Endothelial cell of umbilical vein (primary cell): ENCODE measurements around the gene CACNG4. TPM values are rescaled to one million over a fixed set of nuclear protein-coding genes. Genes with fewer than 3 reads are reported as not detected.

ENCODE experiments used
- BruUV-seq: library from RNA; stranded (reverse); fragments of 400-500 nt; replicated peaks from 2 replicates; lab custom pipeline; 2021; lab: Mats Ljungman, UMichigan
- CTCF ChIA-PET: fragments of 300-600, 350-600 bp; sonication (Branson Sonifier 250); formaldehyde crosslinking; loops from one replicate; lab custom pipeline; 2021; ENCODE audit warnings: antibody characterized with exemption, inconsistent platforms; lab: Charles Lee
- POLR2A ChIA-PET: fragments of 300-600, 350-600 bp; sonication (Branson Sonifier 250); formaldehyde crosslinking; loops from one replicate; lab custom pipeline; 2021; ENCODE audit warnings: antibody characterized with exemption, inconsistent platforms; lab: Charles Lee
- DNase-seq: peaks from one replicate; pipeline ENCODE4 v3.0.0-alpha.2; 2011; ENCODE audit warnings: low read depth, low spot score
- FAIRE-seq: peaks from 2 replicates; lab custom pipeline; 2011; peaks lifted over from hg19 to GRCh38; lab: Jason Lieb, UNC
- H2AFZ ChIP-seq: 2 replicates; pipeline ENCODE4 v1.6.0; 2012; ENCODE audit warnings: low read depth, low read length, control low read depth, inconsistent platforms
- H3K27ac ChIP-seq: 2 replicates; pipeline ENCODE4 v1.5.1; 2011; ENCODE audit warnings: low read depth, mild to moderate bottlenecking, control low read depth, low read length, moderate library complexity; ENCODE audit not compliant: insufficient read depth
- H3K27me3 ChIP-seq, 2 experiments: 2 replicates each; pipeline versions ENCODE4 v1.6.0 to v1.6.1; 2011; ENCODE audit warnings: low read length in 2 of 2, mixed read lengths in 1 of 2; ENCODE audit not compliant: control insufficient read depth in 2 of 2, insufficient read depth in 2 of 2
- H3K36me3 ChIP-seq, 2 experiments: 2 replicates in 1 of 2; 3 replicates in 1 of 2; pipeline ENCODE4 v1.5.1; 2011; ENCODE audit warnings: low read length in 2 of 2, mild to moderate bottlenecking in 1 of 2, moderate library complexity in 1 of 2; ENCODE audit not compliant: control insufficient read depth in 2 of 2, insufficient read depth in 2 of 2; ENCODE audit errors: extremely low read depth in 1 of 2
- H3K4me1 ChIP-seq: 3 replicates; pipeline ENCODE4 v1.5.1; 2011; ENCODE audit warnings: mild to moderate bottlenecking, low read length; ENCODE audit not compliant: control insufficient read depth, insufficient read depth; ENCODE audit errors: extremely low read depth
- H3K4me2 ChIP-seq: 2 replicates; pipeline ENCODE4 v1.6.1; 2011; ENCODE audit warnings: low read length, control low read depth, mixed read lengths; ENCODE audit not compliant: insufficient read depth
- H3K4me3 ChIP-seq, 3 experiments: fragments of 200-600 bp in 1 of 3; sonication (generic), shearing (Covaris generic) in 1 of 3; replicated peaks in 1 of 3; 2 replicates each; pipeline ENCODE4 v1.5.1; 2011 to 2016; ENCODE audit warnings: control low read depth in 3 of 3, low read length in 3 of 3, mild to moderate bottlenecking in 2 of 3, inconsistent platforms in 1 of 3, low read depth in 1 of 3, moderate library complexity in 1 of 3; ENCODE audit not compliant: insufficient read depth in 1 of 3
- H3K79me2 ChIP-seq: 2 replicates; pipeline ENCODE4 v1.6.0; 2012; ENCODE audit warnings: low read length, inconsistent platforms; ENCODE audit not compliant: control insufficient read depth, insufficient read depth
- H3K9ac ChIP-seq: replicated peaks from 2 replicates; pipeline ENCODE3; 2011; ENCODE audit warnings: low read length, control low read depth; ENCODE audit not compliant: insufficient read depth; ENCODE audit errors: extremely low read depth
- H3K9me1 ChIP-seq: replicated peaks from 3 replicates; pipeline ENCODE4 v1.6.0; 2011; ENCODE audit warnings: mild to moderate bottlenecking, low read length; ENCODE audit not compliant: control insufficient read depth, insufficient read depth; ENCODE audit errors: extremely low read depth
- H3K9me3 ChIP-seq: replicated peaks from 2 replicates; pipeline ENCODE4 v1.5.1; 2012; ENCODE audit warnings: low read length, inconsistent platforms; ENCODE audit not compliant: control insufficient read depth, insufficient read depth
- H4K20me1 ChIP-seq: replicated peaks from 2 replicates; pipeline ENCODE3; 2011; ENCODE audit warnings: mild to moderate bottlenecking, low read length; ENCODE audit not compliant: control insufficient read depth, insufficient read depth; ENCODE audit errors: extremely low read depth
- CTCF ChIP-seq, 2 donors: IDR thresholded peaks; 1 replicate in 1 of 2; 2 replicates in 1 of 2; pipeline ENCODE4 v1.5.1; 2011; ENCODE audit warnings: low read length in 2 of 2, mild to moderate bottlenecking in 2 of 2, moderate library complexity in 2 of 2, control low read depth in 1 of 2, inconsistent platforms in 1 of 2, low read depth in 1 of 2; ENCODE audit not compliant: insufficient read depth in 1 of 2; ENCODE audit errors: extremely low read depth in 1 of 2
- EZH2 ChIP-seq: IDR thresholded peaks from 2 replicates; pipeline ENCODE4 v1.6.1; 2012; ENCODE audit warnings: borderline replicate concordance, low read depth, mild to moderate bottlenecking, moderate library complexity, low read length, inconsistent platforms; ENCODE audit not compliant: severe bottlenecking
- FOS ChIP-seq: IDR thresholded peaks from 2 replicates; pipeline ENCODE4 v1.6.1; 2011; ENCODE audit warnings: mild to moderate bottlenecking, low read length, moderate library complexity, borderline replicate concordance; ENCODE audit not compliant: insufficient read depth
- GATA2 ChIP-seq: IDR thresholded peaks from 2 replicates; pipeline ENCODE4 v1.7.0; 2011; ENCODE audit warnings: low read depth, mild to moderate bottlenecking, moderate library complexity, mixed read lengths, low read length; ENCODE audit not compliant: insufficient read length, insufficient read depth
- JUN ChIP-seq: IDR thresholded peaks from 2 replicates; pipeline ENCODE4 v1.6.1; 2011; ENCODE audit warnings: borderline replicate concordance, low read depth; ENCODE audit not compliant: insufficient read length, insufficient read depth
- MYC ChIP-seq: IDR thresholded peaks from one replicate; pipeline ENCODE4 v1.6.1; 2011; ENCODE audit warnings: mild to moderate bottlenecking, low read depth, low read length
- POLR2A ChIP-seq: IDR thresholded peaks from 2 replicates; pipeline ENCODE4 v1.6.1; 2012; ENCODE audit warnings: low read depth, mild to moderate bottlenecking, control low read depth, low read length
- POLR2AphosphoS5 ChIP-seq: IDR thresholded peaks from 2 replicates; pipeline ENCODE4 v1.6.1; 2012; ENCODE audit warnings: low read depth, mild to moderate bottlenecking, control low read depth, low read length, moderate library complexity; ENCODE audit not compliant: insufficient read depth
- dilution Hi-C: fragments of 300-500 bp; cut with MboI; formaldehyde crosslinking; loops from one replicate; pipeline ENCODE4 v1.15.0; 2019; ENCODE audit warnings: low sequenced_read_pairs; ENCODE audit not compliant: extremely low pct_ligation_motif_present
- intact Hi-C: fragments of 100-400 bp; cut with micrococcal nuclease; formaldehyde crosslinking; loops from one replicate; pipeline ENCODE4 v1.10.0; 2022
- polyA plus RNA-seq, 4 experiments: library from polyadenylated mRNA; depleted of rRNA in 3 of 4; stranded (reverse) in 3 of 4; unstranded in 1 of 4; fragments of >200 nt; gene quantifications; 2 replicates each; pipeline versions ENCODE4 v1.2.1 to v1.2.3, GENCODE V29; 2011 to 2012; ENCODE audit warnings: missing spikeins in 1 of 4
- total RNA-seq: library from RNA; stranded (reverse); gene quantifications from 2 replicates; pipeline ENCODE4 v1.2.3, GENCODE V29; 2021
- TF ChIP-seq, protein P1 (sequence below): IDR thresholded peaks from 2 replicates; pipeline ENCODE4 v1.6.1; 2011; ENCODE audit not compliant: insufficient read depth, insufficient read length

CACNG4 gene
- total and polyA plus RNA-seq, 2 donors (not counting 3 experiments of a cell fraction or from before 2014, with no cell fraction given), result not detected

DNA sequence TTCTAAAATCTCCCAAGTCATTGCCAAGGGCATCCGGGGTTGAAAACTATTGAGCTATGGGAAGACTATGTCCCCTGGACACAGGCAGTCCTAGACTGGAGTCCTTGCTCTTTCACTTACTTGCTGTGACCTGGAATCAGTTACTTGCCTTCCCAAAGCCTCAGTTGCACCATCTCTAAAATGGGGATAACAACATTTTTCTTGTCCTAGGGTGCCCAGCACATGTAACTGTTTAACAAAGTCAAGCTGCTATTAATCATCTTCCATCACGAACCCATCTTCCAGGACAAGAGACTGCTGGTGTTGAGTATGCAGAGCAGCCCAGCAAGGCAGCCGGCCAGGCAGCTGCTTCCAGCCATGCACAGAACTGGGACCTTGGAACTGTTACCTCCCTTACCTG is 9.9 kb upstream of the CACNG4 start:
- CTCF ChIA-PET, result no interaction called here

More for the DNA sequence above, 9.9 kb upstream of the CACNG4 start:
- dilution Hi-C loops (no loop called here), intact Hi-C loops (loop anchor here (5.0 kb wide), 1 partner anchor 922 kb away; no protein-coding TSS in a partner anchor)
- no peak for FAIRE-seq
- Histone ChIP-seq H3K4me2 (no peak overlapping the region), H4K20me1 (no peaks in the 10 kb centered on the region), H2AFZ (no peak overlapping the region), H3K27ac (no peak overlapping the region), H3K9me1 (no peaks in the 10 kb centered on the region), H3K79me2 (no peaks in the 10 kb centered on the region), H3K27me3 (peaks cover 7 to 9% of the 10 kb centered on the region in 2 experiments), H3K9me3 (no peaks in the 10 kb centered on the region), H3K4me3 (no peak overlapping the region), H3K36me3 (no peaks in the 10 kb centered on the region), H3K9ac (no peak overlapping the region), H3K4me1 (peaks cover 4% of the 10 kb centered on the region)
- TF ChIP-seq POLR2AphosphoS5, result no peak
- no peak for TF ChIP-seq EZH2
- TF ChIP-seq, protein P1, sequence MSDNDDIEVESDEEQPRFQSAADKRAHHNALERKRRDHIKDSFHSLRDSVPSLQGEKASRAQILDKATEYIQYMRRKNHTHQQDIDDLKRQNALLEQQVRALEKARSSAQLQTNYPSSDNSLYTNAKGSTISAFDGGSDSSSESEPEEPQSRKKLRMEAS, result no peak
- no peak for TF ChIP-seq JUN
- no peak for TF ChIP-seq GATA2
- no peak for TF ChIP-seq CTCF (IDR thresholded peaks at IDR 0.05; ENCODE audit: extremely low read depth in 1 of 2, insufficient read depth in 1 of 2, low read depth in 1 of 2, low read length in 2 of 2)
- no peak for TF ChIP-seq FOS
- TF ChIP-seq MYC, result no peak
- no peak for TF ChIP-seq POLR2A
- DNase-seq, result no peak
- POLR2A ChIA-PET, result no interaction called here
- BruUV-seq, result no TSS peak
